ENCODE measurements around the gene ZDHHC17. TPM values are rescaled to one million over a fixed set of nuclear protein-coding genes. Genes with fewer than 3 reads are reported as not detected.

The ZDHHC17 gene
- total RNA-seq, 1 donor from 2014 or later, result 70.8 TPM

- H3K27me3 Mint-ChIP-seq, result peaks cover 16% of the 10 kb centered on the region
- peaks cover 11% of the 10 kb centered on the region for H3K36me3 Mint-ChIP-seq (ENCODE audit: low read depth)
- ChIA-PET POLR2A (no interaction called here), CTCF (no interaction called here)
- intact Hi-C loops (cut with micrococcal nuclease), result no loop called here
- ATAC-seq (ENCODE audit: low read depth) (no peak), DNase-seq (no peak)
- H3K4me1 Mint-ChIP-seq, result no peaks in the 10 kb centered on the region
- TF ChIP-seq, protein P1, sequence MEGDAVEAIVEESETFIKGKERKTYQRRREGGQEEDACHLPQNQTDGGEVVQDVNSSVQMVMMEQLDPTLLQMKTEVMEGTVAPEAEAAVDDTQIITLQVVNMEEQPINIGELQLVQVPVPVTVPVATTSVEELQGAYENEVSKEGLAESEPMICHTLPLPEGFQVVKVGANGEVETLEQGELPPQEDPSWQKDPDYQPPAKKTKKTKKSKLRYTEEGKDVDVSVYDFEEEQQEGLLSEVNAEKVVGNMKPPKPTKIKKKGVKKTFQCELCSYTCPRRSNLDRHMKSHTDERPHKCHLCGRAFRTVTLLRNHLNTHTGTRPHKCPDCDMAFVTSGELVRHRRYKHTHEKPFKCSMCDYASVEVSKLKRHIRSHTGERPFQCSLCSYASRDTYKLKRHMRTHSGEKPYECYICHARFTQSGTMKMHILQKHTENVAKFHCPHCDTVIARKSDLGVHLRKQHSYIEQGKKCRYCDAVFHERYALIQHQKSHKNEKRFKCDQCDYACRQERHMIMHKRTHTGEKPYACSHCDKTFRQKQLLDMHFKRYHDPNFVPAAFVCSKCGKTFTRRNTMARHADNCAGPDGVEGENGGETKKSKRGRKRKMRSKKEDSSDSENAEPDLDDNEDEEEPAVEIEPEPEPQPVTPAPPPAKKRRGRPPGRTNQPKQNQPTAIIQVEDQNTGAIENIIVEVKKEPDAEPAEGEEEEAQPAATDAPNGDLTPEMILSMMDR (IDR thresholded peaks at IDR 0.05), result no peak
- no peak overlapping the region for H3K4me3 Mint-ChIP-seq
- H3K9me3 Mint-ChIP-seq, result peaks cover 24% of the 10 kb centered on the region
- no peak overlapping the region for H3K27ac Mint-ChIP-seq
Observed at GRCh38 chr12:76738824-76739579, 24.9 kb upstream of the ZDHHC17 start.

DNA sequence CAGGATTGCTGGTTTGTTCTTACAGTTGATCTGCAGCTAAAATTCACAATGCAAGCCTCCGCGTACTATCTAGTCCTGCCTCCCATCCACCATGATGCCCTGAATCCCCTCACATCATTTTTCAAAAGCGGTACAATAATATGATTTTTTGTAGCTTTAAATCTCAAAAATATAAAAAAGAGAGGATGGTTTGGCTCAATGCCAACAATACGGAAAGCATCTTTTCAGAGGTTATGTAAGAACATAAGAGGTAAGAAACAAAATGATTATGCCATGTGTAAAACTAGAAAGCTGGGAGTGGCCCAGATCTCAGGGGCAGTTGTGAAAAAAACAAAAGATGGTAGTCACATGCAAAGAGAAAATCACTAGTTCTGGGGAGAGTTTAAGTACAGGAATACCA lies 24.0 kb upstream of the ZDHHC17 start:
- Mint-ChIP-seq H3K9me3 (peaks cover 20% of the 10 kb centered on the region), H3K36me3 (ENCODE audit: low read depth) (peaks cover 11% of the 10 kb centered on the region), H3K4me1 (no peaks in the 10 kb centered on the region), H3K4me3 (no peak overlapping the region), H3K27ac (no peak overlapping the region), H3K27me3 (peaks cover 19% of the 10 kb centered on the region)
- ChIA-PET POLR2A (no interaction called here), CTCF (no interaction called here)
- no peak for DNase-seq
- intact Hi-C loops (cut with micrococcal nuclease), result no loop called here
- ATAC-seq (ENCODE audit: low read depth), result no peak
- TF ChIP-seq, protein P1 (IDR thresholded peaks at IDR 0.05), result no peak

DNA sequence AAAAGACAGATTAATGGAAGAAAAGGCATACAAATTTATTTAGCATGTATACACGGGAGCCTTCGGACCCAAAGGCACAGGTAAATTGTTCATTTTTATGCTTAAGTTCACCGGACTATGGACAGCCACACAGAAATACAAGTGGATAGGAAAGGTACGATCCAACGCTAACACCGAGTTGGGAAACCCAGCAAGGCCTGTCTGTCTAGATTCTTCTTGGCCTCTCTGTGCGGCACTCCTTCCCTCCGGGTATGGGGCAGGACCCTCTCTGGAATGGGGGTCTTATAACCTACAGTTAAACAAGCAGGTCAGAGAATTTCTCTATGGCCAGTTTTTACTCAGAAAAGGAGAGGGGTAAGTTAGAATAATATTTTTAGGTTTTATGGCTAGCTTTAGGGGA lies 23.4 kb upstream of the ZDHHC17 start:
- Mint-ChIP-seq H3K27ac (no peak overlapping the region), H3K4me1 (no peaks in the 10 kb centered on the region), H3K4me3 (no peak overlapping the region), H3K9me3 (peaks cover 19% of the 10 kb centered on the region), H3K36me3 (ENCODE audit: low read depth) (peaks cover 11% of the 10 kb centered on the region), H3K27me3 (peaks cover 19% of the 10 kb centered on the region)
- ATAC-seq (ENCODE audit: low read depth) (no peak), DNase-seq (no peak)
- intact Hi-C loops (cut with micrococcal nuclease), result no loop called here
- TF ChIP-seq, protein P1 (IDR thresholded peaks at IDR 0.05), result no peak
- POLR2A ChIA-PET, result interaction anchor here (0.7 kb wide), 1 partner anchor 30 kb away, joined by 3 read pairs; no protein-coding TSS in a partner anchor
- CTCF ChIA-PET, result no interaction called here

GRCh38 chr12:76745343-76745742 lies 18.6 kb upstream of the ZDHHC17 start:
- ChIA-PET CTCF (no interaction called here), POLR2A (no interaction called here)
- TF ChIP-seq, protein P1 (IDR thresholded peaks at IDR 0.05), result no peak
- H3K36me3 Mint-ChIP-seq (ENCODE audit: low read depth), result no peaks in the 10 kb centered on the region
- peaks cover 10% of the 10 kb centered on the region for H3K27me3 Mint-ChIP-seq
- ATAC-seq (ENCODE audit: low read depth) (no peak), DNase-seq (no peak)
- intact Hi-C loops (cut with micrococcal nuclease), result no loop called here
- no peak overlapping the region for H3K4me3 Mint-ChIP-seq
- no peak overlapping the region for H3K27ac Mint-ChIP-seq
- no peaks in the 10 kb centered on the region for H3K4me1 Mint-ChIP-seq
- no peaks in the 10 kb centered on the region for H3K9me3 Mint-ChIP-seq

DNA sequence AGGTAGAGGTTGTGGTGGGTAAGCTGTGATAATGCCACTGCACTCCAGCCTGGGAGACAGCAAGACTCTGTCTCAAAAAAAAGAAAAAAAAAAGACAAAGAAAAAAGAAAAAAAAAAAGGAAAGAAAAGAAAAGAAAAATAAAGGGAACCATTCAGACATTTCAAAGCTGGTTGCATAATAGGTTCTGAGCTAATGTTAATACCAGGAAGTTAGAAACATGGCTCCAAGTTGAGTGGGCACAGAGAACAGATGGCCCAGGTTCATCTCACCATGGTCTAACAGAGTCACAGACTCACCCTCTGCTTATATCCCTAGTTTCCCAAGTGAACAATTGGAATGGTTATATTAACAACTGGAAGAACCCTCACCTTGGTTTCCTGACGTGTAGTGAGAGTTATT lies 17.4 kb upstream of the ZDHHC17 start:
- H3K4me1 Mint-ChIP-seq, result no peaks in the 10 kb centered on the region
- H3K27ac Mint-ChIP-seq, result no peak overlapping the region
- ChIA-PET CTCF (no interaction called here), POLR2A (interaction anchor here (0.7 kb wide), 1 partner anchor 29 kb away, joined by 4 read pairs; no protein-coding TSS in a partner anchor)
- peaks cover 13% of the 10 kb centered on the region for H3K27me3 Mint-ChIP-seq
- intact Hi-C loops (cut with micrococcal nuclease), result no loop called here
- no peak overlapping the region for H3K4me3 Mint-ChIP-seq
- no peaks in the 10 kb centered on the region for H3K36me3 Mint-ChIP-seq (ENCODE audit: low read depth)
- no peak for DNase-seq
- H3K9me3 Mint-ChIP-seq, result no peaks in the 10 kb centered on the region
- no peak for ATAC-seq (ENCODE audit: low read depth)
- TF ChIP-seq, protein P1 (IDR thresholded peaks at IDR 0.05), result no peak

Data from activated B cell treated with CpG ODN at 0.5 μM for 24 hours (primary cell).